Parathyroid adenoma (tissue), 2 donors: ENCODE data around the gene NCF1.
"Not testable (repeated sequence)": the region's sequence is repeated elsewhere in the genome, so short reads cannot be mapped to it uniquely, and the experiment has no call there.

Source experiments
- H2AFZ ChIP-seq: fragments of 300-600 bp; sonication (generic); one replicate; pipeline ENCODE4 v1.7.0; 2017; ENCODE audit warnings: antibody characterized with exemption, mild to moderate bottlenecking
- H3K27ac ChIP-seq: fragments of 300-600 bp; sonication (generic); one replicate; pipeline ENCODE4 v1.7.0; 2017
- H3K27me3 ChIP-seq: fragments of 300-600 bp; sonication (generic); one replicate; pipeline ENCODE4 v1.7.0; 2017; ENCODE audit warnings: low read length; ENCODE audit not compliant: control insufficient read depth, insufficient read depth
- H3K36me3 ChIP-seq: fragments of 300-600 bp; sonication (generic); one replicate; pipeline ENCODE4 v1.7.0; 2017; ENCODE audit warnings: low read length; ENCODE audit not compliant: control insufficient read depth, insufficient read depth
- H3K4me1 ChIP-seq: fragments of 300-600 bp; sonication (generic); one replicate; pipeline ENCODE4 v1.7.0; 2017; ENCODE audit warnings: control low read depth
- H3K4me2 ChIP-seq: fragments of 300-600 bp; sonication (generic); one replicate; pipeline ENCODE4 v1.7.0; 2017; ENCODE audit warnings: low read length
- H3K4me3 ChIP-seq: fragments of 300-600 bp; sonication (generic); one replicate; pipeline ENCODE4 v1.7.0; 2017; ENCODE audit warnings: low read depth, low read length
- H3K79me2 ChIP-seq: fragments of 300-600 bp; sonication (generic); one replicate; pipeline ENCODE4 v1.7.0; 2017; ENCODE audit warnings: control low read depth
- H3K9ac ChIP-seq: fragments of 300-600 bp; sonication (generic); one replicate; pipeline ENCODE4 v1.7.0; 2017; ENCODE audit warnings: mild to moderate bottlenecking
- H3K9me3 ChIP-seq: fragments of 300-600 bp; sonication (generic); one replicate; pipeline ENCODE4 v1.7.0; 2017; ENCODE audit warnings: low read length; ENCODE audit not compliant: control insufficient read depth
- donor health status: primary hyperparathyroidism.

NCF1 gene

GRCh38 chr7:74756673-74757072 lies 17.1 kb upstream of the NCF1 start:
- H3K79me2 ChIP-seq, H3K4me1 ChIP-seq, H2AFZ ChIP-seq, H3K27ac ChIP-seq, H3K4me2 ChIP-seq, H3K36me3 ChIP-seq, H3K4me3 ChIP-seq, H3K27me3 ChIP-seq, H3K9ac ChIP-seq, H3K9me3 ChIP-seq: not testable (repeated sequence)

GRCh38 chr7:74758268-74758667 lies 15.5 kb upstream of the NCF1 start:
- not testable (repeated sequence) for H3K4me3 ChIP-seq, H3K9ac ChIP-seq, H3K79me2 ChIP-seq, H3K9me3 ChIP-seq, H3K27me3 ChIP-seq, H3K27ac ChIP-seq, H3K4me1 ChIP-seq, H3K36me3 ChIP-seq, H2AFZ ChIP-seq, H3K4me2 ChIP-seq

- not testable (repeated sequence) for H3K27me3 ChIP-seq, H3K36me3 ChIP-seq, H2AFZ ChIP-seq, H3K27ac ChIP-seq, H3K9me3 ChIP-seq, H3K79me2 ChIP-seq, H3K9ac ChIP-seq, H3K4me2 ChIP-seq, H3K4me3 ChIP-seq, H3K4me1 ChIP-seq
Measured at GRCh38 chr7:74758982-74759381, 14.8 kb upstream of the NCF1 start.

GRCh38 chr7:74765205-74765918 lies 8.4 kb upstream of the NCF1 start:
- not testable (repeated sequence) for H3K4me2 ChIP-seq, H3K4me3 ChIP-seq, H3K36me3 ChIP-seq, H3K9me3 ChIP-seq, H3K4me1 ChIP-seq, H3K9ac ChIP-seq, H3K79me2 ChIP-seq, H3K27ac ChIP-seq, H3K27me3 ChIP-seq, H2AFZ ChIP-seq

DNA sequence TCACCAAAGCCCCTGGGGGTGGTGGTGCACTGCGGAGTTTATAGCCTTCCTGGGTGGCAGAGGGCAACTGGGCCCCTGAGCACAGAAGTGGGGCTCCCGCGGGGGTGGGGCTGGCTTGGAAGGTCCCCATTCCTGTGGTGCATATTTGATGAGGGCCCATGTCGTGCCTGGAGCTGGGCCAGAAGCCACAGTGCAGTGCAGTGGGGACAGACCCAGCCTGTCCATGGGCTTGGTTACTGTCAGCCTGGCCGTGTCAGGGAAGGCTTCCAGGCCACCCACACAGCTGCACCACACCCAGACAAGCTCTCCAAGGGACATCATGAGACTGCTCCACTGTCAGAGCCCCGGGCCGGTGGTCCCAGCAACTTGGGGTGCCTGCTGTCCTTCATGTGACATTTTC lies 7.3 kb upstream of the NCF1 start:
- H3K79me2 ChIP-seq, H3K27me3 ChIP-seq: not testable (repeated sequence)

GRCh38 chr7:74766991-74767390 lies 6.8 kb upstream of the NCF1 start:
- H3K36me3 ChIP-seq, H3K9me3 ChIP-seq, H3K27ac ChIP-seq, H3K79me2 ChIP-seq, H3K4me2 ChIP-seq, H3K9ac ChIP-seq, H3K4me3 ChIP-seq, H3K4me1 ChIP-seq, H2AFZ ChIP-seq, H3K27me3 ChIP-seq: not testable (repeated sequence)

More for the DNA sequence above, 7.3 kb upstream of the NCF1 start:
- H3K4me2 ChIP-seq, H3K27ac ChIP-seq, H2AFZ ChIP-seq, H3K9me3 ChIP-seq, H3K4me3 ChIP-seq, H3K4me1 ChIP-seq, H3K9ac ChIP-seq, H3K36me3 ChIP-seq: not testable (repeated sequence)

DNA sequence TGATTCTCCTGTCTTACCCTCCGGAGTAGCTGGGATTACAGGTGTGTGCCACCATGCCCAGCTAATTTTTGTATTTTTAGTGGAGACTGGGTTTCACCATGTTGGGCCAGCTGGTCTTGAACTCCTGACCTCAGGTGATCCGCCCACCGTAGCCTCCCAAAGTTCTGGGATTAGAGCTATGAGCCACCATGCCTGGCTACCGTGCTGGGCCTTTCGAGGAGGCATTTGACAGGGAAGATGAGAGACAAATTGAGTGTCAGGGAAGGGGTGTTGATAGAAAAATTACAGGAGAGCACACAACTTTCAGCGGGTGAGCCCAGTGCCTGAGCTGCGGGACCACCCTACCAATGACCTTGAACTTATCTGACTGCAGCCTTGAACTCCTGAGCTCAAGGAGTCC lies 3.7 kb upstream of the NCF1 start:
- not testable (repeated sequence) for H3K79me2 ChIP-seq, H3K9ac ChIP-seq, H3K9me3 ChIP-seq, H2AFZ ChIP-seq, H3K4me1 ChIP-seq, H3K27me3 ChIP-seq, H3K4me3 ChIP-seq, H3K4me2 ChIP-seq, H3K36me3 ChIP-seq, H3K27ac ChIP-seq

DNA sequence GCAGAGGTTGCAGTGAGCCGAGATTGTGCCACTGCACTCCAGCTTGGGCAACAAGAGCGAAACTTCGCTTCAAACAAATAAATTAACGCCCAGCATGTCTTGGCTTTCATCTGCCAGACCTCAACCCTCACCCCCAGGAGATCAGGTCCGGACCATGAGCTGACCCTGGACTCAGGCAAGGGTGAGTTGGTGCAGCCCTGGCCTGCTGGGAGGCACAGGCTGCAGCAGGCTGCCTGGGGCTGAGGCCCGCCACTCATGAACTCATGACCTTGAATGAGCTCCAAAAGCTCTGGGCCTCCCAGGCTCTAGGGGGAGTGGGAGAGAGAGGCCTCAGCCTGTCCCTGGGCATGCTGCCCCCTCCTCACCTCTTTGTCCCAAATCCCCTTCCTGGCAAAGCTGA lies 1.7 kb upstream of the NCF1 start:
- H3K9me3 ChIP-seq, H3K4me2 ChIP-seq: not testable (repeated sequence)

GRCh38 chr7:74775111-74775510 lies 1.3 kb downstream of the NCF1 start:
- H3K27me3 ChIP-seq, H3K4me1 ChIP-seq, H3K4me3 ChIP-seq, H3K9ac ChIP-seq, H3K79me2 ChIP-seq, H3K36me3 ChIP-seq, H3K27ac ChIP-seq, H3K9me3 ChIP-seq, H2AFZ ChIP-seq, H3K4me2 ChIP-seq: not testable (repeated sequence)

More for the DNA sequence above, 1.7 kb upstream of the NCF1 start:
- H2AFZ ChIP-seq, H3K27ac ChIP-seq, H3K79me2 ChIP-seq, H3K27me3 ChIP-seq, H3K36me3 ChIP-seq, H3K4me3 ChIP-seq, H3K9ac ChIP-seq, H3K4me1 ChIP-seq: not testable (repeated sequence)

GRCh38 chr7:74779053-74779452 lies 5.2 kb downstream of the NCF1 start:
- H3K9ac ChIP-seq, H2AFZ ChIP-seq, H3K4me1 ChIP-seq, H3K79me2 ChIP-seq, H3K4me2 ChIP-seq, H3K36me3 ChIP-seq, H3K27me3 ChIP-seq, H3K27ac ChIP-seq, H3K4me3 ChIP-seq, H3K9me3 ChIP-seq: not testable (repeated sequence)

GRCh38 chr7:74781746-74782145 lies 7.9 kb downstream of the NCF1 start:
- not testable (repeated sequence) for H3K9me3 ChIP-seq, H3K4me3 ChIP-seq, H2AFZ ChIP-seq, H3K4me1 ChIP-seq, H3K27me3 ChIP-seq, H3K4me2 ChIP-seq, H3K36me3 ChIP-seq, H3K27ac ChIP-seq, H3K79me2 ChIP-seq, H3K9ac ChIP-seq
